ENCODE measurements around the gene ST6GALNAC3. TPM values are rescaled to one million over a fixed set of nuclear protein-coding genes. Genes with fewer than 3 reads are reported as not detected.

ST6GALNAC3 gene
- total RNA-seq, 1 experiment from 2014 or later, result 2.2 TPM

GRCh38 chr1:76170084-76170483, 95.5 kb downstream of the ST6GALNAC3 start:
- CTCF ChIA-PET, result no interaction called here
- intact Hi-C loops (cut with micrococcal nuclease), result no loop called here

More at GRCh38 chr1:76170084-76170483, 95.5 kb downstream of the ST6GALNAC3 start:
- TF ChIP-seq FOSL1 (IDR thresholded peaks at IDR 0.05; ENCODE audit: low read depth) (no peak), ZNF274 (IDR thresholded peaks at IDR 0.05; ENCODE audit: low read depth, low read length) (no peak), SRF (IDR thresholded peaks at IDR 0.05; ENCODE audit: low read depth) (no peak), YY1 (IDR thresholded peaks at IDR 0.05; ENCODE audit: extremely low read depth, insufficient replicate concordance, low read depth, low read length) (no peak), TCF7L2 (IDR thresholded peaks at IDR 0.05; ENCODE audit: borderline replicate concordance, extremely low read depth, insufficient read depth, insufficient read length) (no peak), CTCF (IDR thresholded peaks at IDR 0.05 in 2 of 3, conservative IDR thresholded peaks at IDR 0.05 in 1 of 3; ENCODE audit: borderline replicate concordance in 1 of 3, insufficient read depth in 1 of 3, low read depth in 2 of 3, low read length in 2 of 3) (no peak), SIN3A (IDR thresholded peaks at IDR 0.05; ENCODE audit: low read depth) (no peak), MAX (IDR thresholded peaks at IDR 0.05) (no peak), JUND (IDR thresholded peaks at IDR 0.05) (no peak), CEBPB (IDR thresholded peaks at IDR 0.05; ENCODE audit: low read depth) (no peak), CBX3 (IDR thresholded peaks at IDR 0.05; ENCODE audit: low read depth) (no peak), POLR2AphosphoS5 (IDR thresholded peaks at IDR 0.05; ENCODE audit: low read depth, low read length) (no peak), EGR1 (IDR thresholded peaks at IDR 0.05; ENCODE audit: low read depth) (no peak), EZH2phosphoT487 (IDR thresholded peaks at IDR 0.05; ENCODE audit: borderline replicate concordance) (no peak), ATF3 (IDR thresholded peaks at IDR 0.05) (no peak), ZBTB33 (IDR thresholded peaks at IDR 0.05; ENCODE audit: extremely low read depth, insufficient replicate concordance, low read length) (no peak)
- Histone ChIP-seq H3K4me2 (ENCODE audit: low read length) (no peak overlapping the region), H3K9ac (ENCODE audit: low read length) (no peak overlapping the region), H3K9me2 (ENCODE audit: insufficient read depth) (no peaks in the 10 kb centered on the region), H2AFZ (ENCODE audit: low read depth, low read length, poor library complexity, severe bottlenecking) (no peak overlapping the region), H3K9me3 (ENCODE audit: control insufficient read depth in 1 of 2, insufficient read depth in 1 of 2, low read depth in 1 of 2, low read length in 2 of 2) (no peaks in the 10 kb centered on the region), H3K27ac (ENCODE audit: low read depth, low read length) (no peak overlapping the region), H3K36me3 (ENCODE audit: control insufficient read depth in 1 of 2, insufficient read depth in 2 of 2, low read length in 2 of 2) (no peaks in the 10 kb centered on the region), H3K4me1 (ENCODE audit: control insufficient read depth in 1 of 2, insufficient read depth in 2 of 2, low read length in 2 of 2) (no peaks in the 10 kb centered on the region), H3K79me2 (ENCODE audit: insufficient read depth, low read length) (no peaks in the 10 kb centered on the region), H3K4me3 (replicated peaks in 1 of 2; ENCODE audit: low read depth in 1 of 2, low read length in 2 of 2) (no peak overlapping the region), H3K27me3 (ENCODE audit: insufficient read depth, low read length) (no peaks in the 10 kb centered on the region), H4K20me1 (ENCODE audit: insufficient read depth) (no peaks in the 10 kb centered on the region)
- no peak for ATAC-seq
- ChIA-PET RAD21 (ENCODE audit: low non-redundant PET in 1 of 2, low total read pairs in 2 of 2, uncharacterized antibody in 2 of 2, unreplicated experiment in 2 of 2) (no interaction called here), POLR2A (no interaction called here)
- no peak for DNase-seq (ENCODE audit: low read depth, low spot score)
- no TSS peak for BruUV-seq (replicated peaks)

All from HCT116 (cell line).